HepG2 (cell line): ENCODE results near the gene RAMP1. TPM values are rescaled to one million over a fixed set of nuclear protein-coding genes. Genes with fewer than 3 reads are reported as not detected.

Experiments
- ARID2 ChIP-seq: sonication (generic); formaldehyde crosslinking; IDR thresholded peaks from 2 replicates; pipeline ENCODE4 v1.8.1; 2022; ENCODE audit warnings: mild to moderate bottlenecking, missing genetic modification reagents, borderline replicate concordance
- HDAC2 ChIP-seq: sonication (generic); formaldehyde crosslinking; IDR thresholded peaks from 2 replicates; pipeline ENCODE4 v1.4.0; 2020; ENCODE audit warnings: missing genetic modification reagents
- PCBP2 ChIP-seq: fragments of 200-400 bp; formaldehyde crosslinking; optimal IDR thresholded peaks from 2 replicates; pipeline ENCODE3; 2018; ENCODE audit warnings: low read length, low read depth; ENCODE audit not compliant: poor library complexity, severe bottlenecking
- REL ChIP-seq: sonication (generic); formaldehyde crosslinking; conservative IDR thresholded peaks from 2 replicates; pipeline ENCODE4 v1.8.0; 2022; ENCODE audit warnings: mild to moderate bottlenecking, missing genetic modification reagents, moderate library complexity
- SIN3B ChIP-seq: fragments of 150-350 bp; IDR thresholded peaks from 2 replicates; pipeline ENCODE4 v1.6.1; 2014; ENCODE audit warnings: low read length
- ZNF20 ChIP-seq: sonication (generic); formaldehyde crosslinking; IDR thresholded peaks from 2 replicates; pipeline ENCODE4 v1.4.0; 2020; ENCODE audit warnings: mild to moderate bottlenecking, moderate library complexity, missing genetic modification reagents
- ZNF256 ChIP-seq: sonication (generic); formaldehyde crosslinking; conservative IDR thresholded peaks from 2 replicates; pipeline ENCODE4 v1.4.0; 2020; ENCODE audit warnings: missing genetic modification reagents
- ZNF260 ChIP-seq: sonication (generic); formaldehyde crosslinking; IDR thresholded peaks from 2 replicates; pipeline ENCODE4 v1.4.0; 2020; ENCODE audit warnings: missing genetic modification reagents, low read depth, mild to moderate bottlenecking, borderline replicate concordance
- polyA plus RNA-seq, 8 experiments: library from polyadenylated mRNA; depleted of rRNA in 3 of 8; stranded (reverse) in 7 of 8; unstranded in 1 of 8; fragments of >200 nt; fragmentation: Illumina TruSeq in 4 of 8; extraction: Trizol in 4 of 8; gene quantifications; 2 replicates each; pipeline versions ENCODE4 v1.2.1 to v1.2.3, GENCODE V29; 2011 to 2016; ENCODE audit warnings: low read depth in 4 of 8, missing spikeins in 1 of 8, mixed read lengths in 1 of 8; ENCODE audit not compliant: insufficient read depth in 1 of 8
- total RNA-seq, 5 experiments: library from RNA; depleted of rRNA; stranded (reverse); fragments of >200 nt; fragmentation: Illumina TruSeq; extraction: Trizol; gene quantifications; 2 replicates each; pipeline ENCODE4 v1.2.3, GENCODE V29; 2016; ENCODE audit warnings: low read depth in 1 of 5
- TF ChIP-seq, protein P1 (sequence below): sonication (generic); formaldehyde crosslinking; IDR thresholded peaks from 2 replicates; pipeline ENCODE4 v1.4.0; 2020; ENCODE audit warnings: missing genetic modification reagents
- TF ChIP-seq, protein P2 (sequence below): sonication (generic); formaldehyde crosslinking; IDR thresholded peaks from 2 replicates; pipeline ENCODE4 v1.8.1; 2023; ENCODE audit warnings: mild to moderate bottlenecking, missing genetic modification reagents
- TF ChIP-seq, protein P3 (sequence below): sonication (generic); formaldehyde crosslinking; conservative IDR thresholded peaks from 2 replicates; pipeline ENCODE4 v1.5.0; 2020; ENCODE audit warnings: missing genetic modification reagents

RAMP1 gene
- total and polyA plus RNA-seq, 2 of the 13 experiments (the other 11 are each of a cell fraction or from before 2014, with no cell fraction given) = 0.29 to 0.61 TPM

DNA sequence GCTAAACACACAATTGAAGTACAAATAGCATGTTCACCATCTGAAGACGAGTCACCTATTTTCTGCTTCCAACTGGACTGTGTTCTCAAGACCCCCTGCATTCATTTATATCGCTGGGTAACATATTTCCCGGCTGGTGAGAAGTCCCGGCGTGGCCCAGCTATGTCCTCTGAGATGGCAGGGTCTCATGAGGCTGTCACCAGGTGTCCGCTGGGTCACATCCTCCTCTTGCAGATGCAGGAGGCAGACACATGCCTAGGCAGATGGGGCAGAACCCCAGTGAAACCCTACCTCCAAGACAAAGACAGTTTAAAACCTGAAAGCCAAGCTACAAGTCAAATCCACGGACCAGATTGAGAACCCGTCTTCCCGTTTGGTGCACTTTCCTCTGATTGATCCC, 70.6 kb downstream of the RAMP1 start (continued):
- TF ChIP-seq, protein P1, sequence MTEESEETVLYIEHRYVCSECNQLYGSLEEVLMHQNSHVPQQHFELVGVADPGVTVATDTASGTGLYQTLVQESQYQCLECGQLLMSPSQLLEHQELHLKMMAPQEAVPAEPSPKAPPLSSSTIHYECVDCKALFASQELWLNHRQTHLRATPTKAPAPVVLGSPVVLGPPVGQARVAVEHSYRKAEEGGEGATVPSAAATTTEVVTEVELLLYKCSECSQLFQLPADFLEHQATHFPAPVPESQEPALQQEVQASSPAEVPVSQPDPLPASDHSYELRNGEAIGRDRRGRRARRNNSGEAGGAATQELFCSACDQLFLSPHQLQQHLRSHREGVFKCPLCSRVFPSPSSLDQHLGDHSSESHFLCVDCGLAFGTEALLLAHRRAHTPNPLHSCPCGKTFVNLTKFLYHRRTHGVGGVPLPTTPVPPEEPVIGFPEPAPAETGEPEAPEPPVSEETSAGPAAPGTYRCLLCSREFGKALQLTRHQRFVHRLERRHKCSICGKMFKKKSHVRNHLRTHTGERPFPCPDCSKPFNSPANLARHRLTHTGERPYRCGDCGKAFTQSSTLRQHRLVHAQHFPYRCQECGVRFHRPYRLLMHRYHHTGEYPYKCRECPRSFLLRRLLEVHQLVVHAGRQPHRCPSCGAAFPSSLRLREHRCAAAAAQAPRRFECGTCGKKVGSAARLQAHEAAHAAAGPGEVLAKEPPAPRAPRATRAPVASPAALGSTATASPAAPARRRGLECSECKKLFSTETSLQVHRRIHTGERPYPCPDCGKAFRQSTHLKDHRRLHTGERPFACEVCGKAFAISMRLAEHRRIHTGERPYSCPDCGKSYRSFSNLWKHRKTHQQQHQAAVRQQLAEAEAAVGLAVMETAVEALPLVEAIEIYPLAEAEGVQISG (CRISPR knock-in tag) = no peak
- TF ChIP-seq ZNF260 (CRISPR knock-in tag) (no peak), ZNF20 (CRISPR knock-in tag) (no peak), PCBP2 (no peak), SIN3B (no peak), ARID2 (no peak), HDAC2 (no peak), ZNF256 (CRISPR knock-in tag) (no peak), REL (CRISPR knock-in tag) (no peak)
- TF ChIP-seq, protein P2, sequence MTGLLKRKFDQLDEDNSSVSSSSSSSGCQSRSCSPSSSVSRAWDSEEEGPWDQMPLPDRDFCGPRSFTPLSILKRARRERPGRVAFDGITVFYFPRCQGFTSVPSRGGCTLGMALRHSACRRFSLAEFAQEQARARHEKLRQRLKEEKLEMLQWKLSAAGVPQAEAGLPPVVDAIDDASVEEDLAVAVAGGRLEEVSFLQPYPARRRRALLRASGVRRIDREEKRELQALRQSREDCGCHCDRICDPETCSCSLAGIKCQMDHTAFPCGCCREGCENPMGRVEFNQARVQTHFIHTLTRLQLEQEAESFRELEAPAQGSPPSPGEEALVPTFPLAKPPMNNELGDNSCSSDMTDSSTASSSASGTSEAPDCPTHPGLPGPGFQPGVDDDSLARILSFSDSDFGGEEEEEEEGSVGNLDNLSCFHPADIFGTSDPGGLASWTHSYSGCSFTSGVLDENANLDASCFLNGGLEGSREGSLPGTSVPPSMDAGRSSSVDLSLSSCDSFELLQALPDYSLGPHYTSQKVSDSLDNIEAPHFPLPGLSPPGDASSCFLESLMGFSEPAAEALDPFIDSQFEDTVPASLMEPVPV = no peak
- TF ChIP-seq, protein P3, sequence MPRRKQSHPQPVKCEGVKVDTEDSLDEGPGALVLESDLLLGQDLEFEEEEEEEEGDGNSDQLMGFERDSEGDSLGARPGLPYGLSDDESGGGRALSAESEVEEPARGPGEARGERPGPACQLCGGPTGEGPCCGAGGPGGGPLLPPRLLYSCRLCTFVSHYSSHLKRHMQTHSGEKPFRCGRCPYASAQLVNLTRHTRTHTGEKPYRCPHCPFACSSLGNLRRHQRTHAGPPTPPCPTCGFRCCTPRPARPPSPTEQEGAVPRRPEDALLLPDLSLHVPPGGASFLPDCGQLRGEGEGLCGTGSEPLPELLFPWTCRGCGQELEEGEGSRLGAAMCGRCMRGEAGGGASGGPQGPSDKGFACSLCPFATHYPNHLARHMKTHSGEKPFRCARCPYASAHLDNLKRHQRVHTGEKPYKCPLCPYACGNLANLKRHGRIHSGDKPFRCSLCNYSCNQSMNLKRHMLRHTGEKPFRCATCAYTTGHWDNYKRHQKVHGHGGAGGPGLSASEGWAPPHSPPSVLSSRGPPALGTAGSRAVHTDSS (CRISPR knock-in tag) = no peak
